Activated T-helper 2 cell treated with anti-CD3 and anti-CD28 coated beads, Interferon-gamma antibody, Interleukin-2, Interleukin-4, amounts not matched to agents 10 μg/mL and 5 μg/mL and 100 μg/mL, durations not matched to agents 14 hours and 24 hours and 36 hours (primary cell): ENCODE measurements around the gene STX8. TPM values are rescaled to one million over a fixed set of nuclear protein-coding genes. Genes with fewer than 3 reads are reported as not detected.

Experiments
- DNase-seq: peaks from one replicate; pipeline ENCODE4 v3.0.0; 2021; ENCODE audit warnings: low spot score
- H3K27ac Mint-ChIP-seq: one replicate; pipeline ENCODE4 v1.8.0; 2021; ENCODE audit warnings: mixed read lengths
- H3K27me3 Mint-ChIP-seq: one replicate; pipeline ENCODE4 v1.8.0; 2021; ENCODE audit warnings: low read depth, mixed read lengths
- H3K36me3 Mint-ChIP-seq: one replicate; pipeline ENCODE4 v1.8.0; 2021; ENCODE audit warnings: low read depth, mixed read lengths
- H3K4me1 Mint-ChIP-seq: one replicate; pipeline ENCODE4 v1.8.0; 2021; ENCODE audit warnings: low read depth, mixed read lengths
- H3K4me3 Mint-ChIP-seq: one replicate; pipeline ENCODE4 v1.8.0; 2021; ENCODE audit warnings: low read depth, mild to moderate bottlenecking, moderate library complexity, mixed read lengths
- H3K9me3 Mint-ChIP-seq: one replicate; pipeline ENCODE4 v1.8.0; 2021; ENCODE audit warnings: mixed read lengths
- intact Hi-C: fragments of 100-400 bp; cut with micrococcal nuclease; formaldehyde crosslinking; loops from one replicate; pipeline ENCODE4 v1.15.1; 2023
- total RNA-seq: library from RNA; stranded (reverse); gene quantifications from 2 replicates; pipeline ENCODE4 v1.2.3, GENCODE V29; 2022

Gene STX8
- total RNA-seq, 1 donor from 2014 or later, result 52.1 TPM

DNA sequence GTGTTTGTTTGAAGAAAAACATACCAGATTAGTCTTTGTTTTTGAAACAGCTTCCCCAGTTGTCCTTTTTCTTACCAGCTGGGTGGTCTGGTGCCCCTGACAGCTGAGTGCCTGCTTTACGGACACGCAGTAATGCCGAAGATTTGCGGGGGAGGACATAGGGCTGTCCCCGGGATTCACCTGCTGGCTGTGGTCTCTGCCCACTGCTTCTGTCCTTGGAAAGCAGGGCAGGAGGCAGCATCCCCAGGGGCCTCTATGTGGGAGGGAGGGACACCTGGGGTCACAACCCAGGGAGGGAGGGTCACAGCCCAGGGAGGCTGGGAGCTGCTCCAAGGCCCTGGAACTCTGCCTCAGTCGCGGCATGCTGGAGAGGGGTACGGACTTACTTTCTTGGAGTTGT, 332.6 kb downstream of the STX8 start:
- intact Hi-C loops, result no loop called here
- DNase-seq, result no peak
- no peaks in the 10 kb centered on the region for H3K27me3 Mint-ChIP-seq
- H3K4me1 Mint-ChIP-seq, result peaks cover 8% of the 10 kb centered on the region
- H3K36me3 Mint-ChIP-seq, result no peaks in the 10 kb centered on the region
- no peak overlapping the region for H3K4me3 Mint-ChIP-seq
- no peak overlapping the region for H3K27ac Mint-ChIP-seq
- no peaks in the 10 kb centered on the region for H3K9me3 Mint-ChIP-seq

DNA sequence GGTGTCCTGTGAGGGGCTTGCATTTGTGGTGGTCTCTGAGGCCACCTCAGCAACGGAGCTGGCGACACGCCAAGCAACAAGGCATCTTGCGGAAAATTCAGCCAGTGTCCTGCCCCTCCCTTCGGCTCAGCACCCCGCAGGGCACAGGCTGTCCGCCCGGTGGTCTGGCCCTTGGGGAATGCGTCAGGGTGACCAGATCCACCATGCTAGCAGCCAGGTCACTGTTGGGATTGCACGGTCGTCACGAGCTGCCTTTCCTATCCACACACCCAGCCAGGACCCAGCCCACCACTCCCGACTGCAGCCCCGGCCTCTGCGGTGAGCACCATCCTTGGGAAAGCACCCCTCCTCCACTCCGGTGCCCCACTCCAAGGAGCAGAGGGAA, 333.1 kb downstream of the STX8 start:
- Mint-ChIP-seq H3K4me3 (no peak overlapping the region), H3K9me3 (no peaks in the 10 kb centered on the region), H3K36me3 (no peaks in the 10 kb centered on the region), H3K4me1 (peaks cover 8% of the 10 kb centered on the region), H3K27me3 (no peaks in the 10 kb centered on the region), H3K27ac (no peak overlapping the region)
- intact Hi-C loops, result no loop called here
- no peak for DNase-seq

DNA sequence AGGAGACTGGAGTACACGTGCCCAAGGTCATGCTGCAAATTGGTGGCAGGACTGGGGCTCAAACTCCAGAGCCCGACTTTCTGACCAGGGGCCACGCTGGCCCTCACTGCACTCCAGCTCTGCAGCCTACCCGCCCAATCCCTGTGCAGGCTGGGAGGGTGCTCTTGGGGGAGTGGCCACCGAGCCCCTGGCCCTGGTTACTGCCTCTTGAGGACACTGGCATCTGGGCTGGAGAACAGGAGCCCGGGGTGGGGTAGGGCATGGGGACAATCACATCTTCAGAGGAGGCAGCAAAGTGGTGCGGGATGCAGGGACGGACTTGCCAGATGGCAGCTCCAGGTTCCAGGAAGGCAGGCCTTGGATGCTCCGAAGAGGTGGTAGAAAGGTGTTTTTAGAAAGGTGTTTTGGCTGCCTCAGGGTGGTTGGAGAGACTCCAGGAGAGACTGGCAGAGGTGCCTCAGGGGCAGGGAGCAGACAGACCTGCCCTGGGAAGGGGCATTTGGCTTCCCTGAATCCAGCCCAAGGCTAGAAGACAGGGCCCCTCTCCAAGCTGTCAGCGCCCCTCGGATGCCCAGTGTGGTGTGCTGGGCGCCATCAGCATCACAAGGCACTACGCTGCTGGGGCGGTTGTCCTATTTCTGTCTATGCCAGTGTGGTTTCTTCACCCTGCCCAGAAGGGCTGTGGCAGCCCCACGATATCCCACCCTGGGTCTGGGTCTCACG, 333.7 kb downstream of the STX8 start:
- no peak overlapping the region for H3K27ac Mint-ChIP-seq
- no peaks in the 10 kb centered on the region for H3K36me3 Mint-ChIP-seq
- intact Hi-C loops, result no loop called here
- no peak overlapping the region for H3K4me3 Mint-ChIP-seq
- DNase-seq, result no peak
- no peaks in the 10 kb centered on the region for H3K9me3 Mint-ChIP-seq
- H3K4me1 Mint-ChIP-seq, result peaks cover 8% of the 10 kb centered on the region
- H3K27me3 Mint-ChIP-seq, result no peaks in the 10 kb centered on the region

DNA sequence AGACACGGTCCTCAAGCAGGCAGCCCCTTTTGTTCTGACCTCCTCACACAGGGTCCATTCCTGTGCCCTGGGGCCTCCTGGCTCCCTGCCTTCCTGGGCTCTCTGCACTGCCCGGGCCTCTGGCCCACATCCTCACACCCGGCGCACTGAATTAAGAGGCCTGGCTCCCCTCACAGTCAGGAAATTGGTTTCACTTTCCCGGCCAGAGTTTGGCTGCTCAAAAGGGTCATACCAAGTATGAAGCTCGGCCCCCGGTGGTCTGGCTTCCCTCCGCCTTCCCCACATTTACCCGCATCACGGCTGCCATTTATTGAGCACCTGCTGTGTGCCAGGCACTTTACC, 334.3 kb downstream of the STX8 start:
- intact Hi-C loops, result no loop called here
- DNase-seq, result no peak
- no peak overlapping the region for H3K27ac Mint-ChIP-seq
- peaks cover 8% of the 10 kb centered on the region for H3K4me1 Mint-ChIP-seq
- no peaks in the 10 kb centered on the region for H3K36me3 Mint-ChIP-seq
- H3K9me3 Mint-ChIP-seq, result no peaks in the 10 kb centered on the region
- H3K4me3 Mint-ChIP-seq, result no peak overlapping the region
- no peaks in the 10 kb centered on the region for H3K27me3 Mint-ChIP-seq

DNA sequence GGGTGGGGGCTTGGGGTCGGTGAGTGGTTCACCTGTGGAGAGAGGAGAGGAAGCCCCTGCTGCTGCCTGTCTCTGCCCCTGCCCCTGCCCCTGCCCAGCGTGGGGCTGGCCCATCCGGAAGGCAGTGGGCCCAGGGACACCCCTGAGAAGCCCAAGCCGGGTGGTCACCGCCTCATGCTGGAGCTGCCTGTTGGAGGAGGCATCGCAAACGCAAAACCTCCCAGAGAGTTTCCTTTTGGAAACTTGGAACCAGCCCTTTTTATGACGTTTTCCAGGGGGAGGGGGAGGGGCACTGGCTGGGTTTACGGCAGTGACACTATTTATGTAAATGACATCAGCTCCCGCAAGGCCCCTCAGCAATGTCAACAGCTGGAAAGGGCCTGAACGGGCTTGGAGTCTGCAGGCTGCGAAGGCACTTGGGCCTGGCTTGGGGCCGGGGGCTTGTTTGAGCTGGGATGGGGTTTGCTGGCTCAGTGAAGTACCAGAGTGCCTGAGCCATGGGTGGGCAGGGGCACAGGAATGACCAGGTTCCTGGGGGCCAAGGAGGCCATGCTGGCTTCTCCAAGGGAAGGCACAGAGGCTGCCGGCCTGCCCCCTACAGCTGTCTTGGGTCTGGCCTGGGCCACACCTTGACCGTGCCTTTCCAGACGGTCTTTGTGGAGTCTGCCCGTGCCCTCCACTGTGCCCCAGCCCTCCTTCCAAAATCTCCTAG, 334.8 kb downstream of the STX8 start:
- no peak for DNase-seq
- H3K27me3 Mint-ChIP-seq, result no peaks in the 10 kb centered on the region
- intact Hi-C loops, result no loop called here
- H3K36me3 Mint-ChIP-seq, result no peaks in the 10 kb centered on the region
- H3K9me3 Mint-ChIP-seq, result no peaks in the 10 kb centered on the region
- peaks cover 8% of the 10 kb centered on the region for H3K4me1 Mint-ChIP-seq
- no peak overlapping the region for H3K27ac Mint-ChIP-seq
- H3K4me3 Mint-ChIP-seq, result no peak overlapping the region

DNA sequence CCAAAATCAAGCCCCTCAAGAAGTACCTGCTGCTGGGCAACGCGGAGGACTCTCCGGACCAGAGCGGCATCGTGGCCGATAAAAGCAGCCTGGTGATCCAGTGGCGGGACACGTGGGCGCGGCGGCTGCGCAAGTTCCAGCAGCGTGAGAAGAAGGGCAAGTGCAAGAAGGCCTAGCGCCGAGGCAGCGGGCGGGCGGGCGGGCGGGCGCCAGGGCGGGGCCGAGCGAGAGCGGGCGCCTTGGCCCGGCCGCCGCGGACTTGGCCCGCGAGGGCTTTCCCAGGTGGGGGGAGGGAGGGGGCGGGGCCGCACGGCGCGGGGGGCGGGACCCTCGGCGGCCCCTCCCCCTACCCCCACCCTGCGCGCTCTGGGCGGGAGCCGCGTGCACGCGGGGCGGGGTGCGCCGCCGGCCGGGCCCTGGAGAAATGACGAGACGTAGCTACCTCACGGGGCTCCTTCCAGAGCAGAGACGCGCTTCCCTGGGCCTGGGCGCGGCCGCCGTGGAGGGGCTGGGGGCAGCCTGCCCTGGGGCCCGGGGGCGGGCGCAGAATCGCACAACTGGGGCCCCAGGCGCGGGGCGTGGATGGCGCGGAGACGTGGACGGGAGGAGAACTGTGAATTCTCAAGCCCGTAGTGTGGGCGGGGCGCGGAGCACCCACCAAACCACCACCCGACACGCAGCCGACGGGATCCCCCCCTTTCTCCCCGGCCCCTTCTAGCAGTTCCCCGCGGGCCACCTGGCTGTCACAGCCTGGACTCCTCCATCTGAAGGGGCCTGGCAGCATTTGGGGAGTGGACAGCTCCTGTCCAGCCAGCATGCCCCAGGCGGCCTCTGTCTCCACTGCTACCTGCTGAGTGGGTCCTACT, 335.6 kb downstream of the STX8 start:
- H3K36me3 Mint-ChIP-seq, result no peaks in the 10 kb centered on the region
- intact Hi-C loops, result loop anchor here (5.0 kb wide), 2 partner anchors 32 to 52 kb away; no protein-coding TSS in a partner anchor

DNA sequence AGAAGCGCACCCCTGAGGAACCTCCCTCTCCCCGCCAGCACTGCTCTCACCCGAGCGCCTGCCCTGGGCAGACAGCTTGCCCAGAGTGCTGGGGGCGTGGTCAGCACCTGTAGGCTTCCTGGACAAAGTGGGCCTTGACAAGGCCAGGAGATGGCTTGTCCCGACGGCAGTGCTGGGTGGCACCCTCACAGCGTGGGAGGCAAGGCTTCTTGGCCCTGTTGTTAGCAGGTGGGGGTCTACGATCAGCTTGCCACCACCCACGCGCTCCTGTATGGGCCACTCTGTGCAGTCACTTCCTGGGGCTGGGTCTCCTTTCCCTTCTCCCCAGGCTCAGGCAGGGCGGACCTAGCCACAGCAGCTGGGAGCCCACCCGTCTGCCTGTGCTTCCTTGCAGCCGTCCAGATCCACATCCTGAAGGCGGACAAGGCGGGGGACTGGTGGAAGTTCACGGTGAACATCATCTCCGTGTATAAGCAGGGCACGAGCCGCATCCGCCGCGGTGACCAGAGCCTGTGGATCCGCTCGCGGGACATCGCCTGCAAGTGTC, 336.3 kb downstream of the STX8 start:
- Mint-ChIP-seq H3K27ac (peak overlapping the region; percentile 16), H3K9me3 (no peaks in the 10 kb centered on the region), H3K36me3 (no peaks in the 10 kb centered on the region), H3K27me3 (no peaks in the 10 kb centered on the region), H3K4me3 (peak overlapping the region; percentile 70), H3K4me1 (peaks cover 11% of the 10 kb centered on the region)
- DNase-seq, result no peak
- intact Hi-C loops, result loop anchor here (5.0 kb wide), 2 partner anchors 33 to 53 kb away; no protein-coding TSS in a partner anchor

More for the DNA sequence above, 335.6 kb downstream of the STX8 start:
- Mint-ChIP-seq H3K9me3 (no peaks in the 10 kb centered on the region), H3K4me1 (peaks cover 11% of the 10 kb centered on the region), H3K27me3 (no peaks in the 10 kb centered on the region), H3K4me3 (peak overlapping the region; percentile 70), H3K27ac (peak overlapping the region; percentile 16)
- DNase-seq, result peak; percentile 66

DNA sequence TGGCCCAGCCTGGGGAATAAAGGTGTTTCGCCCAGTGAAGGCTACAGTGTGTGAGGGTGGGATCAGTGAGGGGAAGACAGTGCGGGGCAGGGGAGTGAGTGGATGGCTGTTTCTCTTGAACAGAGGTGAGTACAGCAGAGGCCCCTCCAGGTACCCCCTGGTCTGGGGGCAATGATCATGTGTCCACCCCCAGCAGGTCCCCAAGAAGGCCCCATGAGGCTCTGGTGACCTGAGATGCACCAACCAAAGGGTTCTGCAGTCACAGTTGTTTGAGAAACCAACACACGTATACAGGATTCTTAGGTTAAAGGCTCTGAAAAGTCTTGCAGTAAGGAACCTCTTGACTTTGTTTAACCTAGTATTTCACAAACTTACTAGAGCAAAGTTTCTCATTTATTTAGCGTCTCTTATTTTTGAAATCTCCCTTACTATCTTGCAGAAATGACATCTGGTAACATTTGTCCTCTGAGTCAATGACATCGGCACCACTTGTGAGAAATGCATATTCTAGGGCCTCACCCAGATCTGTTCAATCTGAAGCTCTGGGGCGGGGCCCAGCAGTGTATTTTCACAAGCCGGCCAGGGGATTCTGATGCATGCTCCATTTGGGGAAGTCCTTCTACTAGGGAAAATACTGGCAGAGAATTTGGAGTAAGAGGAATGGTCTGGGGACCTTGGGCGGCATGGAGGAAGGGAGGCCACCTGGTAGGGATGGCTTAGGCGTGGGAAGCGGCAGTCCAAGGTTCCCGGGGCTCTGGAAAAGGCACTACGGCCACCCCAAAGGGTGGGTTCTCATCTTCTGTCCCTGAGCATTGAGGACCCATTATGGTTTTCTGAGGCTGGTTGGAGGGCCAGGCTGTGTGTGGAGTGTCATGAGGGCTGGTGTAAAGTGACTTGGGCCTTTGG, 337.0 kb downstream of the STX8 start:
- intact Hi-C loops, result loop anchor here (5.0 kb wide), 2 partner anchors 34 to 54 kb away; no protein-coding TSS in a partner anchor
- Mint-ChIP-seq H3K27ac (no peak overlapping the region), H3K27me3 (no peaks in the 10 kb centered on the region), H3K36me3 (no peaks in the 10 kb centered on the region), H3K4me1 (peaks cover 11% of the 10 kb centered on the region), H3K9me3 (no peaks in the 10 kb centered on the region), H3K4me3 (peak overlapping the region; percentile 70)
- DNase-seq, result no peak

DNA sequence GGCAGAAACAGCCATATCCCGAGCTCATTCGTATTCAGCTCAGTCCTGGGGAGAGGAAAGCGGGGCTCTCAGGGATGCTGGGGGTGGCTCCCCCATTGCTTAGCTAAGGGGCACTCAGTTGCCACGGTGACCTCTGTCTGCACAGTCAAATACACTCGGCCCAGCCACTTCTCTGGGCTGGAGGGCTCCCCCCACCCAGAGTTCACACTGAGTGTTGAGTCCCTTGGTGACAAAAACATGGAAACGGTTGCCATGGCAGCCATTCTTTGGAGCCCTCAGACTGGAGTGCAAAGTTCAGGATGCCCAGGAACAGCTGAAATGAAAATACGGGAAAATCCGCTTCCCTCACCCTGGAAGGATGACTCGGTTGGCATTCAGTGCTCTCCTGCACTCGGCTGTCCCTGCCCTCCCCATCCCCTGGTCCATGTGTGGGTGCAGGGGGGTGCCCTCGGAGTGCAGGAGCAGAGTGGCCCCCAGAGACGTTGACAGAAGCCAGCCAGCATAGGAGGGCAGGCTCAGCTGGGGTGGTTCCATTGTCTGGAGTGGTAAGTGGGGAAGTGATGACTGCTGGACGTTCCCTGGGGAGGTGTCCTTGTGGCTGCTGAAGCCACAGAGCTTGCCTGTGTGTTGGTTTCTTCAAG, 337.8 kb downstream of the STX8 start:
- Mint-ChIP-seq H3K36me3 (no peaks in the 10 kb centered on the region), H3K27me3 (no peaks in the 10 kb centered on the region), H3K4me1 (peaks cover 11% of the 10 kb centered on the region), H3K4me3 (no peak overlapping the region), H3K27ac (no peak overlapping the region), H3K9me3 (no peaks in the 10 kb centered on the region)
- intact Hi-C loops, result loop anchor here (5.0 kb wide), 2 partner anchors 35 to 55 kb away; no protein-coding TSS in a partner anchor
- DNase-seq, result no peak

DNA sequence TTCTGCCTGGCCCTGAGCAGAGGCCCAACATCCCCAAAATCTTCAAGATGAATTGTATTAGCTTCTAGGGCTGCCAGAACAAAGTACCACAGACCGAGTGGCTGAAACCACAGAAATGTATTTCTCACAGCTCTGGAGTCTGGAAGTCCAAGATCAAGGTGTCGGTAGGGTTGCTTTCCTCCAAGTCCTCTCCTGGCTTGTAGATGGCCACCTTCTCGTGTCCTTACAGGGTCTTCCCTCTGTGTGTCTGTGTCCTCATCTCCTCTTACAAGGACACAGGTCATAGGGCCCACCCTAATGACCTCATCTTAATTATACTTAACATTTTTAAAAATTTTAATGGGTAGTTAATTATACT, 338.6 kb downstream of the STX8 start:
- no peak overlapping the region for H3K4me3 Mint-ChIP-seq
- H3K27ac Mint-ChIP-seq, result no peak overlapping the region
- no peaks in the 10 kb centered on the region for H3K9me3 Mint-ChIP-seq
- no peak for DNase-seq
- no peaks in the 10 kb centered on the region for H3K36me3 Mint-ChIP-seq
- H3K4me1 Mint-ChIP-seq, result peaks cover 11% of the 10 kb centered on the region
- intact Hi-C loops, result loop anchor here (5.0 kb wide), 2 partner anchors 35 to 55 kb away; no protein-coding TSS in a partner anchor
- no peaks in the 10 kb centered on the region for H3K27me3 Mint-ChIP-seq

DNA sequence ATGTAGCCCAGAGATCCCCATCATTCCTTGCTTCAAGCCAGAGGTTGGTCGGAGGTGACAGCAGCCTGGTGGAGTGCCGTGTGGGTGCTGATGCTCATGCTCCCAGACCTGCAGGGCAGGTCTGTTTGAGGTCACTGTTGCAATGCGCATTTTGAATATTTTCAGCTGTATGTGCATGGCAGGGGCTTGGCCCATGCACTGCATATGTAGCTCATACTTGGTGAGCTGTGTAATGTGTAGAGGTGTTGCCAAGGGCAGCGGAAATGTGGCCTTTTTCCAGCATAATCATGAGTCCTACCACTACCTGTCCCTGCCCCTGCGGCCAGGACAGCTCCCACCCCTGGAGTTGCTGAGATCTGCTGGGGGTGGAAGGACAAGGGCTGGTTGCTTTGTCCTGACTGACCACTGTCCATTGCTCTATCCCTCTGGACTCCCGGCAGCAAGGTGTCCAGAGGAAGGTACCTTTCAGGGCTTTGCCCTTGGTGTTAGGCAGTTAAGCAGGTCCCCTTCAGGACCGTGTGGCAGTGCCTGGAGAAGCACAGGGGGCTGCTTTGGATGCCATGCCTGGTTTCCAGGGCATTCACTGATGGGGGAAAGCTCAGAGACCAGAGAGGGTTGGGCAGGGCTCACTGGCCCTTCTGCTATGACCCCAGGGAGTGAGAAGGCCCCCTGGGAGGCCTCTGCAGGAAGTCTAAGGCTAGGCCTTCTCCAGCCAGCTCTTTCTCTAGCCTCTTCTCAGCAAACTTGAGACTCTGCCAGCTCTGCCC, 339.2 kb downstream of the STX8 start:
- Mint-ChIP-seq H3K4me3 (no peak overlapping the region), H3K27me3 (no peaks in the 10 kb centered on the region), H3K4me1 (peaks cover 11% of the 10 kb centered on the region), H3K36me3 (no peaks in the 10 kb centered on the region), H3K27ac (no peak overlapping the region), H3K9me3 (no peaks in the 10 kb centered on the region)
- no peak for DNase-seq
- intact Hi-C loops, result loop anchor here (5.0 kb wide), 2 partner anchors 36 to 56 kb away; no protein-coding TSS in a partner anchor
